ENCODE data around the gene METTL3.
A peak's percentile ranks its signal among the peaks of the same experiment; 100 is the strongest.

METTL3 gene

DNA sequence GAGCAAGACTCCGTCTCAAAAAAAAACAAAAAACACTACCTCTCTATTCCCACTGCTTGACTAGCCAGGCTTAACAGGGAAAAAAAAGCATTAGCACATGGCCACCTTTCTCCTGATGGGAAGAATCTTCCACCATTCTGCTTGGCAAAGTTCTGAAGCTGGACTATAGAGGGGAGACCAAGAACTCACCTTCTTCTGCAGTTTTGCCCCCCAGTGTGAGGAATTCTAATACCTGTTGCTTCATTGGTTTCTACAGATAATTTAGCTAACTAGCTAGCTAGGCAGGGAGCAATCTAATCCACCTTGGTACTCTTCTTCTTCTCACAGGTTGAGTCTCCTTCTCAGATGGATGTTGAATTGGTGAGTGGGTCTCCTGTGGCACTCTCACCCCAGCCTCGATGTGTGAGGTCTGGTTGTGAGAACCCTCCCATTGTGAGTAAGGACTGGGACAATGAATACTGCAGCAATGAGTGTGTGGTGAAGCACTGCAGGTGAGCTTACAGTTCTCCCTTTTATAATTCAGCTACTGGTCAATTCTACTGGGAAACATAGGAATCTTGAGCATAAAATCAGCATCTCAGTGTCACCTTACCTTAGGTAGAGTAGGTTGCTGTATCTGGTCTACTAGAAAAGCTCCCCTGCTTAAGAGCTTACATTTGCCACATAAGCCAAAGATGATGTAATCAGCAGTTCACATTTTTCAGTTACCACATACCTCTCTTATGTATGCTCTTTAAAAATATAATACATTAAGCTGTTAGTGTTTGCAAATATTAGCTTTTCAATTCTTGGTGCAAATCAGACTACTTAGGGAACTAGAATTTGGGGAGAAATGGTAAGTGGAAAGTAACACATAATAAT lies 16.0 kb downstream of the METTL3 start:
- H3F3A ChIP-seq (ENCODE audit: insufficient read depth) = peaks cover 16% of the 10 kb centered on the region
- no peak overlapping the region for H2AFZ ChIP-seq (ENCODE audit: low read depth, low read length, severe bottlenecking)
- H3K9ac ChIP-seq (ENCODE audit: low read length) = no peak overlapping the region
- TF ChIP-seq EZH2phosphoT487 (conservative IDR thresholded peaks at IDR 0.05; ENCODE audit: low read length) (no peak), CTCF (IDR thresholded peaks at IDR 0.05; ENCODE audit: insufficient read depth, low read length, poor library complexity, severe bottlenecking) (no peak)
- no peaks in the 10 kb centered on the region for H3K27me3 ChIP-seq (ENCODE audit: low read length)
- no peaks in the 10 kb centered on the region for H3K9me2 ChIP-seq (replicated peaks; ENCODE audit: insufficient read depth, low read length)
- H4K20me1 ChIP-seq (ENCODE audit: low read depth, low read length) = 0 out of 2 replicates have a peak, but pooled peaks cover 2% of the 10 kb centered on the region
- no peaks in the 10 kb centered on the region for H3K79me2 ChIP-seq (ENCODE audit: insufficient read depth, low read length)
- H3K4me3 ChIP-seq (ENCODE audit: insufficient read depth, low read length, poor library complexity, severe bottlenecking) = no peak overlapping the region
- no peaks in the 10 kb centered on the region for H3K9me3 ChIP-seq (ENCODE audit: insufficient read depth, low read length)
- no peak overlapping the region for H3K4me2 ChIP-seq (ENCODE audit: low read depth, low read length, poor library complexity, severe bottlenecking)
- peaks cover 34% of the 10 kb centered on the region for H3K36me3 ChIP-seq (ENCODE audit: low read length)
- no peak overlapping the region for H3K27ac ChIP-seq (ENCODE audit: low read depth, low read length)

GRCh38 chr14:21486640-21487087 lies 24.5 kb downstream of the METTL3 start:
- no peak overlapping the region for H3K4me3 ChIP-seq (ENCODE audit: insufficient read depth, low read length, poor library complexity, severe bottlenecking)
- H3K79me2 ChIP-seq (ENCODE audit: insufficient read depth, low read length) = 0 out of 2 replicates have a peak, but pooled peaks cover 4% of the 10 kb centered on the region
- H3K27me3 ChIP-seq (ENCODE audit: low read length) = no peaks in the 10 kb centered on the region
- no peak for TF ChIP-seq EZH2phosphoT487 (conservative IDR thresholded peaks at IDR 0.05; ENCODE audit: low read length)
- TF ChIP-seq CTCF (IDR thresholded peaks at IDR 0.05; ENCODE audit: insufficient read depth, low read length, poor library complexity, severe bottlenecking) = no peak
- no peaks in the 10 kb centered on the region for H3F3A ChIP-seq (ENCODE audit: insufficient read depth)
- no peaks in the 10 kb centered on the region for H3K9me3 ChIP-seq (ENCODE audit: insufficient read depth, low read length)
- H3K9ac ChIP-seq (ENCODE audit: low read length) = no peak overlapping the region
- peaks cover 10% of the 10 kb centered on the region; the same call in 1 of the 2 replicates for H3K36me3 ChIP-seq (ENCODE audit: low read length)
- no peak overlapping the region for H3K4me2 ChIP-seq (ENCODE audit: low read depth, low read length, poor library complexity, severe bottlenecking)
- H2AFZ ChIP-seq (ENCODE audit: low read depth, low read length, severe bottlenecking) = no peak overlapping the region
- H3K9me2 ChIP-seq (replicated peaks; ENCODE audit: insufficient read depth, low read length) = no peaks in the 10 kb centered on the region
- H3K27ac ChIP-seq (ENCODE audit: low read depth, low read length) = no peak overlapping the region
- no peaks in the 10 kb centered on the region for H4K20me1 ChIP-seq (ENCODE audit: low read depth, low read length)

- Histone ChIP-seq H3K9me2 (replicated peaks; ENCODE audit: insufficient read depth, low read length) (no peaks in the 10 kb centered on the region), H3K27ac (ENCODE audit: low read depth, low read length) (peak within 1 kb of the TSS; percentile 74), H3K27me3 (ENCODE audit: low read length) (no peaks in the 10 kb centered on the region), H3K36me3 (ENCODE audit: low read length) (0 out of 2 replicates have a peak, but pooled peaks cover 5% of the 10 kb centered on the region), H3K9me3 (ENCODE audit: insufficient read depth, low read length) (no peaks in the 10 kb centered on the region), H2AFZ (ENCODE audit: low read depth, low read length, severe bottlenecking) (peak within 1 kb of the TSS; percentile 60), H3K79me2 (ENCODE audit: insufficient read depth, low read length) (peaks cover 42% of the 10 kb centered on the region), H3K9ac (ENCODE audit: low read length) (peak within 1 kb of the TSS; percentile 71), H3F3A (ENCODE audit: insufficient read depth) (no peaks in the 10 kb centered on the region), H3K4me3 (ENCODE audit: insufficient read depth, low read length, poor library complexity, severe bottlenecking) (peak within 1 kb of the TSS; percentile 90), H3K4me2 (ENCODE audit: low read depth, low read length, poor library complexity, severe bottlenecking) (peak within 1 kb of the TSS; percentile 86), H4K20me1 (ENCODE audit: low read depth, low read length) (no peaks in the 10 kb centered on the region)
- TF ChIP-seq EZH2phosphoT487 (conservative IDR thresholded peaks at IDR 0.05; ENCODE audit: low read length) (no peak), CTCF (IDR thresholded peaks at IDR 0.05; ENCODE audit: insufficient read depth, low read length, poor library complexity, severe bottlenecking) (peak; percentile 95)
Observed at GRCh38 chr14:21476925-21477681, 34.0 kb downstream of the METTL3 start, which contains the start of the genes RAB2B and TOX4. Gene RAB2B, minus strand, starts transcription at chr14:21476959. Its CDS starts 87 bp downstream, at chr14:21476872. Gene TOX4, plus strand, starts transcription at chr14:21477195. Its CDS starts 84 bp downstream, at chr14:21477279.
